A549 (cell line): ENCODE results near the gene GREM1. TPM values are rescaled to one million over a fixed set of nuclear protein-coding genes. Genes with fewer than 3 reads are reported as not detected.

Experiments used
- ATAC-seq, 2 experiments: fragments of 200-7000 bp in 1 of 2; fragments of >200 bp in 1 of 2; cut with Nextera tagmentation in 1 of 2; cut with Tn5 transposase in 1 of 2; 3 replicates each; pipeline versions ENCODE4 v1.8.0 to v1.9.1; 2018 to 2020; ENCODE audit warnings: mild to moderate bottlenecking in 1 of 2, moderate library complexity in 1 of 2
- CTCF ChIA-PET: fragments of 300-600 bp; sonication (Branson Sonifier 250); formaldehyde crosslinking; extraction: SDS; loops from one replicate; lab custom pipeline; 2021; ENCODE audit warnings: antibody characterized with exemption, inconsistent platforms; lab: Yijun Ruan, JAX
- POLR2A ChIA-PET: fragments of 350-600 bp; formaldehyde crosslinking; extraction: SDS; loops from one replicate; lab custom pipeline; 2021; ENCODE audit warnings: antibody characterized with exemption, inconsistent platforms; lab: Yijun Ruan, JAX
- DNase-seq, 2 experiments: peaks; one replicate each; pipeline versions ENCODE4 v3.0.0 to v3.0.0-alpha.2; 2011 to 2016; ENCODE audit warnings: low read depth in 1 of 2, low spot score in 1 of 2
- FAIRE-seq: peaks from 2 replicates; lab custom pipeline; 2011; peaks lifted over from hg19 to GRCh38; lab: Jason Lieb, UNC
- H3K27ac ChIP-seq, 2 experiments: fragments of >200 bp; sonication (Bioruptor Twin); formaldehyde crosslinking; 3 replicates each; pipeline ENCODE4 v1.5.1; 2016 to 2017
- H3K4me1 ChIP-seq: fragments of >200 bp; sonication (Bioruptor Twin); formaldehyde crosslinking; 3 replicates; pipeline ENCODE4 v1.6.1; 2016
- H3K4me2 ChIP-seq: fragments of >200 bp; sonication (Bioruptor Twin); formaldehyde crosslinking; 3 replicates; pipeline ENCODE4 v1.6.1; 2016
- H3K4me3 ChIP-seq: fragments of >200 bp; sonication (Bioruptor Twin); formaldehyde crosslinking; 3 replicates; pipeline ENCODE4 v1.5.1; 2016
- H3K9me3 ChIP-seq: fragments of >200 bp; sonication (Bioruptor Twin); formaldehyde crosslinking; 3 replicates; pipeline ENCODE4 v1.6.1; 2016
- BHLHE40 ChIP-seq: IDR thresholded peaks from 2 replicates; pipeline ENCODE4 v1.6.1; 2012; ENCODE audit warnings: low read depth, low read length, inconsistent platforms
- CBX2 ChIP-seq: fragments of 200-600 bp; sonication (generic); IDR thresholded peaks from 2 replicates; pipeline ENCODE4 v1.6.1; 2016; ENCODE audit warnings: low read depth, mild to moderate bottlenecking, borderline replicate concordance
- CHD2 ChIP-seq: fragments of 150-350 bp; IDR thresholded peaks from 2 replicates; pipeline ENCODE4 v1.6.1; 2014; ENCODE audit warnings: low read length; ENCODE audit not compliant: partially characterized antibody
- CHD4 ChIP-seq: fragments of 200-600 bp; sonication (generic); IDR thresholded peaks from 2 replicates; pipeline ENCODE4 v1.6.1; 2016; ENCODE audit warnings: antibody characterized with exemption, mild to moderate bottlenecking, borderline replicate concordance
- ESRRA ChIP-seq: fragments of 150-350 bp; IDR thresholded peaks from 2 replicates; pipeline ENCODE4 v1.6.1; 2014; ENCODE audit warnings: mild to moderate bottlenecking, low read length, borderline replicate concordance
- GATA3 ChIP-seq: IDR thresholded peaks from 2 replicates; pipeline ENCODE4 v1.6.1; 2012; ENCODE audit warnings: borderline replicate concordance
- HDAC2 ChIP-seq: fragments of 200-600 bp; sonication (generic); IDR thresholded peaks from 2 replicates; pipeline ENCODE4 v1.6.1; 2016
- HOXA7 ChIP-seq: fragments of 250-450 bp; sonication (Bioruptor Pico); IDR thresholded peaks from 2 replicates; pipeline ENCODE4 v1.5.0; 2020; ENCODE audit warnings: mild to moderate bottlenecking, moderate library complexity
- JUN ChIP-seq, 2 experiments: fragments of >200 bp; sonication (Bioruptor Twin); formaldehyde crosslinking; IDR thresholded peaks; 2 replicates in 1 of 2; 3 replicates in 1 of 2; pipeline ENCODE4 v1.6.1; 2016 to 2017
- MYC ChIP-seq: IDR thresholded peaks from 2 replicates; pipeline ENCODE4 v1.6.1; 2012; ENCODE audit warnings: mild to moderate bottlenecking, inconsistent platforms, low read length, improper control_type of control experiment, borderline replicate concordance
- NR3C1 ChIP-seq: fragments of >200 bp; sonication (Bioruptor Twin); formaldehyde crosslinking; IDR thresholded peaks from 3 replicates; pipeline ENCODE4 v1.6.1; 2017
- PHF8 ChIP-seq: fragments of 200-600 bp; sonication (generic); IDR thresholded peaks from 2 replicates; pipeline ENCODE4 v1.6.1; 2016; ENCODE audit warnings: low read depth, mild to moderate bottlenecking, antibody characterized with exemption, moderate library complexity, borderline replicate concordance
- POLR2A ChIP-seq: IDR thresholded peaks from 2 replicates; pipeline ENCODE4 v1.6.1; 2012; ENCODE audit warnings: mild to moderate bottlenecking, low read length
- RAD21 ChIP-seq, 2 experiments: fragments of >200 bp in 1 of 2; sonication (Bioruptor Twin) in 1 of 2; formaldehyde crosslinking in 1 of 2; IDR thresholded peaks in 1 of 2; conservative IDR thresholded peaks in 1 of 2; 2 replicates in 1 of 2; 3 replicates in 1 of 2; pipeline ENCODE4 v1.6.1; 2012 to 2018; ENCODE audit warnings: inconsistent platforms in 1 of 2
- RCOR1 ChIP-seq: fragments of 150-350 bp; IDR thresholded peaks from 2 replicates; pipeline ENCODE4 v1.6.1; 2014; ENCODE audit warnings: antibody characterized with exemption, low read length, low read depth
- SREBF2 ChIP-seq: fragments of 450-650 bp; IDR thresholded peaks from 2 replicates; pipeline ENCODE4 v1.6.1; 2014; ENCODE audit warnings: mild to moderate bottlenecking, moderate library complexity
- TFCP2L1 ChIP-seq: fragments of 250-450 bp; sonication (Bioruptor Pico); IDR thresholded peaks from 2 replicates; pipeline ENCODE4 v1.5.0; 2021; ENCODE audit warnings: mild to moderate bottlenecking
- ZFP36 ChIP-seq: fragments of 450-650 bp; IDR thresholded peaks from 2 replicates; pipeline ENCODE4 v1.6.1; 2014; ENCODE audit warnings: borderline replicate concordance; ENCODE audit not compliant: partially characterized antibody
- ZNF302 ChIP-seq: fragments of 250-450 bp; sonication (Bioruptor Pico); IDR thresholded peaks from 2 replicates; pipeline ENCODE4 v1.9.0; 2021; ENCODE audit warnings: inconsistent platforms, mild to moderate bottlenecking, moderate library complexity
- WGBS: methylation state at CpG from one replicate; pipeline ENCODE4 v1.1.6; 2017; ENCODE audit errors: missing lambda C conversion rate; 5-methylcytosine and 5-hydroxymethylcytosine counted together
- polyA plus RNA-seq, 4 experiments: library from polyadenylated mRNA; depleted of rRNA in 3 of 4; stranded (reverse); fragments of >200 nt; fragmentation: RNase III in 1 of 4; extraction: RNeasy Plus Mini Kit Qiagen cat#74134 plus additional on column Dnase treatment in 1 of 4; gene quantifications; 2 replicates in 3 of 4; 3 replicates in 1 of 4; pipeline ENCODE4 v1.2.3, GENCODE V29; 2011 to 2017
- TF ChIP-seq, protein P1 (sequence below): fragments of >200 bp; sonication (Bioruptor Twin); formaldehyde crosslinking; IDR thresholded peaks from 3 replicates; pipeline ENCODE4 v1.6.1; 2016
- TF ChIP-seq, protein P2 (sequence below): fragments of 450-650 bp; IDR thresholded peaks from 2 replicates; pipeline ENCODE4 v1.6.1; 2014; ENCODE audit warnings: antibody characterized with exemption
- TF ChIP-seq, protein P3 (sequence below): IDR thresholded peaks from 2 replicates; pipeline ENCODE4 v1.6.1; 2012

GREM1 gene
- polyA plus RNA-seq, 2 of the 4 experiments (the other 2 are of a cell fraction): 4.4 to 10.5 TPM

DNA sequence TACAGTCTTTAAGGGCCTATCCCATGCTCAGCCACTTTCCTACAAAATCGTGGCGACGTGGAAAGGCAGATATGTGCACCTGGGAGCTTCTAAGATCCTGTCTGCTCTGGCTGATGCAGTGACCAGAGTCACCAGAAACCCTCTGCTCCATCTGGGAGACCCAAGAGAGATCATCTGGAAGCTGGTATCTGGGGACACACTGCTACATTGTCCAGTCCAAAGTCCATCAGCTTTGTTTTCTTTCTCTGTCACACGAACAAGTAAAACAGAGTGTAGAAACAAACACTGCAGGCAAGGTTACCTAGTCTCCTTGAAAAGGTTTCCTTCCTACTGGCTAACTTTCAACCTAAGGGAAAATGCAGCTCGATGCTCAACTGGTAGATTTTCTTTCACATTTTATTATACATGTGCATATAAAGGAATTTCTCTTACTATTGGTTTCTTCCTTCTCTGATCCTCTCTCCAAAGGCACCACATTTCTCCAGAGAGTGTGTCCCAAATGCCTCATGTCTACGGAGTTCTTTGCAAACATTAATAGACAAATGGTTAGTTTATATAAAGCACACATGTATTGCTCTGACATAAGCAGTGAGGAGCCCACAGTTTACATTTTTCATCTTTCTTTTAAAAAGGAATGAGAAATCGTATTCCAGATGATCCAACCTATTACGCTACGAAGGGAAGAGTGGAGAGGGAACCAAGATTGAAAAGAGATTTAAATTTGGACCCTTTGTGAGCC lies 8.3 kb upstream of the GREM1 start:
- 70% methylated on average over 9 of the region's 9 CpGs for WGBS
- TF ChIP-seq MYC: no peak
- TF ChIP-seq SREBF2: no peak
- TF ChIP-seq NR3C1: no peak
- TF ChIP-seq GATA3: no peak
- TF ChIP-seq, protein P1, sequence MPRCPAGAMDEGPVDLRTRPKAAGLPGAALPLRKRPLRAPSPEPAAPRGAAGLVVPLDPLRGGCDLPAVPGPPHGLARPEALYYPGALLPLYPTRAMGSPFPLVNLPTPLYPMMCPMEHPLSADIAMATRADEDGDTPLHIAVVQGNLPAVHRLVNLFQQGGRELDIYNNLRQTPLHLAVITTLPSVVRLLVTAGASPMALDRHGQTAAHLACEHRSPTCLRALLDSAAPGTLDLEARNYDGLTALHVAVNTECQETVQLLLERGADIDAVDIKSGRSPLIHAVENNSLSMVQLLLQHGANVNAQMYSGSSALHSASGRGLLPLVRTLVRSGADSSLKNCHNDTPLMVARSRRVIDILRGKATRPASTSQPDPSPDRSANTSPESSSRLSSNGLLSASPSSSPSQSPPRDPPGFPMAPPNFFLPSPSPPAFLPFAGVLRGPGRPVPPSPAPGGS: no peak
- no peak for TF ChIP-seq HOXA7
- TF ChIP-seq ZNF302 (CRISPR knock-in tag): no peak
- no peak for TF ChIP-seq RAD21 (conservative IDR thresholded peaks at IDR 0.05 in 1 of 2, IDR thresholded peaks at IDR 0.05 in 1 of 2)
- TF ChIP-seq CHD2: no peak
- TF ChIP-seq BHLHE40: no peak
- TF ChIP-seq TFCP2L1: no peak
- no peak for TF ChIP-seq CBX2
- no peak for TF ChIP-seq ESRRA
- TF ChIP-seq, protein P2, sequence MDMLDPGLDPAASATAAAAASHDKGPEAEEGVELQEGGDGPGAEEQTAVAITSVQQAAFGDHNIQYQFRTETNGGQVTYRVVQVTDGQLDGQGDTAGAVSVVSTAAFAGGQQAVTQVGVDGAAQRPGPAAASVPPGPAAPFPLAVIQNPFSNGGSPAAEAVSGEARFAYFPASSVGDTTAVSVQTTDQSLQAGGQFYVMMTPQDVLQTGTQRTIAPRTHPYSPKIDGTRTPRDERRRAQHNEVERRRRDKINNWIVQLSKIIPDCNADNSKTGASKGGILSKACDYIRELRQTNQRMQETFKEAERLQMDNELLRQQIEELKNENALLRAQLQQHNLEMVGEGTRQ: no peak
- no peak for TF ChIP-seq JUN (IDR thresholded peaks at IDR 0.05)
- no peak for TF ChIP-seq ZFP36
- TF ChIP-seq CHD4: no peak
- TF ChIP-seq HDAC2: no peak
- no peak for TF ChIP-seq PHF8
- TF ChIP-seq, protein P3, sequence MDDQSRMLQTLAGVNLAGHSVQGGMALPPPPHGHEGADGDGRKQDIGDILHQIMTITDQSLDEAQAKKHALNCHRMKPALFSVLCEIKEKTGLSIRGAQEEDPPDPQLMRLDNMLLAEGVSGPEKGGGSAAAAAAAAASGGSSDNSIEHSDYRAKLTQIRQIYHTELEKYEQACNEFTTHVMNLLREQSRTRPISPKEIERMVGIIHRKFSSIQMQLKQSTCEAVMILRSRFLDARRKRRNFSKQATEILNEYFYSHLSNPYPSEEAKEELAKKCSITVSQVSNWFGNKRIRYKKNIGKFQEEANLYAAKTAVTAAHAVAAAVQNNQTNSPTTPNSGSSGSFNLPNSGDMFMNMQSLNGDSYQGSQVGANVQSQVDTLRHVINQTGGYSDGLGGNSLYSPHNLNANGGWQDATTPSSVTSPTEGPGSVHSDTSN: no peak
- no peak for FAIRE-seq
- H3K9me3 ChIP-seq: no peaks in the 10 kb centered on the region
- POLR2A ChIA-PET: no interaction called here
- H3K27ac ChIP-seq: no peak overlapping the region
- peak in 1 of 2 experiments; percentile 55; a peak in 3 of 6 replicates for ATAC-seq
- CTCF ChIA-PET: interaction anchor here (0.9 to 2.5 kb wide), 10 partner anchors 9 to 284 kb away, joined by 3 to 15 read pairs (median 3); no protein-coding TSS in a partner anchor
- no peak for DNase-seq
- peak overlapping the region; percentile 33; the same call in 1 of the 3 replicates for H3K4me2 ChIP-seq
- peaks cover 9% of the 10 kb centered on the region for H3K4me1 ChIP-seq
- H3K4me3 ChIP-seq: no peak overlapping the region

DNA sequence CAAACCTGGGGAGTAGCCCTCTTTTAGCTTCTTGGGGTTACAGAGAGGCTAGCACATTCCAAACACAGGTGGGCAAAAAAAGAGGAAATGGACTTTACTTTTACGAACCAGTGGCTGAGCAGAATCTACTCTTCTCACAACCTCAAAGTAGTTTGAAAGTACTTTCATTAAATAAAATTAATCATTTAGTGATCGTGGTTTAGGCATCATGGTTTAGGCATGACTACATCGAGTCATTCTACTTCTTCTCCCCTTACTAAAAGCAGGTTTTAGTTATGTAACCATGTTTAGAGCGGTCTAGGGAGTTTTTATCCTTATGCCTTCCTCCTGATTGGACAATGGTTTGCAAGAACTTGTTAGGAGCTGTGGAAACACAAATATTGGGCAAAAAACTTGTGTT lies 2.5 kb upstream of the GREM1 start:
- ChIA-PET CTCF (interaction anchor here (0.7 to 3.5 kb wide), 3 partner anchors 15 to 52 kb away, joined by 3 to 10 read pairs (median 4); no protein-coding TSS in a partner anchor), POLR2A (no interaction called here)
- peaks cover 4% of the 10 kb centered on the region; the same call in 1 of the 3 replicates for H3K9me3 ChIP-seq
- WGBS: 64% methylated on average over 4 of the region's 4 CpGs
- FAIRE-seq (no peak), ATAC-seq (no peak), DNase-seq (no peak)
- H3K4me3 ChIP-seq: no peak overlapping the region
- peaks cover 11% of the 10 kb centered on the region; the same call in 1 of the 3 replicates for H3K4me1 ChIP-seq
- no peak overlapping the region for H3K4me2 ChIP-seq
- TF ChIP-seq BHLHE40 (no peak), RCOR1 (no peak), POLR2A (no peak)
- no peak overlapping the region for H3K27ac ChIP-seq
